HFF-Myc (cell line): ENCODE results near the gene CDK6.

Source experiments
- DNase-seq: peaks from one replicate; pipeline ENCODE4 v3.0.0-alpha.2; 2011; ENCODE audit warnings: low read depth; ENCODE audit errors: extremely low read depth
- H3K4me3 ChIP-seq: replicated peaks from 2 replicates; pipeline ENCODE4 v1.5.1; 2011; ENCODE audit warnings: low read depth, mild to moderate bottlenecking, control low read depth, low read length
- CTCF ChIP-seq: IDR thresholded peaks from 2 replicates; pipeline ENCODE4 v1.5.1; 2012; ENCODE audit warnings: mild to moderate bottlenecking, low read depth, low read length, control low read depth; ENCODE audit errors: missing control alignments

Gene CDK6

GRCh38 chr7:92731335-92732063, 104.9 kb downstream of the CDK6 start:
- TF ChIP-seq CTCF, result no peak
- H3K4me3 ChIP-seq, result no peak overlapping the region
- DNase-seq, result no peak

- no peak overlapping the region for H3K4me3 ChIP-seq
- no peak for TF ChIP-seq CTCF
- DNase-seq, result no peak
These were observed 105.6 kb downstream of the CDK6 start for GRCh38 chr7:92730808-92731207.

DNA sequence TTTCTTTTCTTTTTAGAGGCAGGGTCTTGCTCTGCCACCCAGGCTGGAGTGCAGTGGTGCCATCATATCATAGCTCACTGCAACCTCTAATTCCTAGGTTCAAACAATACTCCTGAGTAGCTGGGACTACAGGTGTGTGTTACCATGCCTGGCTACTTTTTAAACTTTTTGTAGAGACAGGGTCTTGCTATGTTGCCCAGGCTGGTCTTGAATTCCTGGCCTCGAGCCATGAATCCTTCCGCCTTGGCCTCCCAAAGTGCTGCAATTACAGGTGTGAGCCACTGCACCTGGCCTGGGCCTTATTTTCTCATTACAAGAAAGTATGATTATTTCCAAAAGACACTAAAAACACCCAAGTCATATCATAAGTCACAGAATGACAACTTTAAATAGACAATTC, 106.6 kb downstream of the CDK6 start:
- no peak for TF ChIP-seq CTCF

GRCh38 chr7:92729172-92729571, 107.2 kb downstream of the CDK6 start:
- no peak overlapping the region for H3K4me3 ChIP-seq
- no peak for DNase-seq
- no peak for TF ChIP-seq CTCF

More for the DNA sequence above, 106.6 kb downstream of the CDK6 start:
- no peak overlapping the region for H3K4me3 ChIP-seq
- no peak for DNase-seq

DNA sequence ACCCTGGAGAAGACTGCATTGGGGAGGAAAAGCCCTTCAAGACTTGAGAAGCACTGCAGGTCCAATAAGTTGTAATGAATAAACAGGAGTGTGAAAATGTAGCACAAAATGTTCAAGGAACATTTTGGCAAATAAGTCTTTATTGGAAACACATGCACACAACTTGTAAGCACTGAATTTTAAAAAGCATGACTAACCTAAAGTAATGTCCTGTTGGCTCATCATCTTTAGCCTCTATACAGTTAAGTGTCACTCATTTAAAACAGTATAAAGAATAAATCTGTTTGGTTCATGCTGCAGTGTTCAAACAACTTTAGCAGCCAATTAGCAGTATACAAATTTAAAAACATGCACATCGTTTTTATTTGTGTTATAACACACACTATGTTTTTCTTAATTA, 108.6 kb downstream of the CDK6 start:
- H3K4me3 ChIP-seq, result no peak overlapping the region
- no peak for TF ChIP-seq CTCF
- no peak for DNase-seq

GRCh38 chr7:92725161-92725925, 111.0 kb downstream of the CDK6 start:
- TF ChIP-seq CTCF, result no peak
- no peak overlapping the region for H3K4me3 ChIP-seq
- peak; percentile 49 for DNase-seq
